HG02852 (cell line): ENCODE measurements around the gene ATP6V0D1.

Experiments used
- ATAC-seq: cut with Tn5 transposase; IDR thresholded peaks from one replicate; pipeline ENCODE4 v1.9.1; 2021; ENCODE audit warnings: mild to moderate bottlenecking, moderate library complexity; ENCODE audit not compliant: unreplicated experiment

The ATP6V0D1 gene

DNA sequence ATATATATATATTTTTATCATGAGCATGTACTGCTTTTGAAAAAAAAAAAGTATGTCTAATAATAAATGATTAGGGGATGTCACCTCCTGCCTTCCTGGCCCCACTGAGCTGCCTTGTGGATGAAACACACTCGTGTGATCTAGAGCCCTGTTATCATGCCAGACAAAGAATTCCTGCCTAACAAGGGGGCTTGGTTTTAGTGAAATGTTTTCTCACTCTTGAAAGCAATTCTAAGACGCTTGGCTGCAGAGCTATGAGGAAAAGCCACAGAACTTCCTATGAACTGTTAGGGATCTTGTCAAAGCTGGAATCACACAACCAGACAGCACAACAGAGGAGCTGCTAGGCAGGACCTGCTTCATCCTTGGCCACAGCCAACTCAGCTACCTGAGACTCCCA, 68.7 kb downstream of the ATP6V0D1 start:
- ATAC-seq = no peak

DNA sequence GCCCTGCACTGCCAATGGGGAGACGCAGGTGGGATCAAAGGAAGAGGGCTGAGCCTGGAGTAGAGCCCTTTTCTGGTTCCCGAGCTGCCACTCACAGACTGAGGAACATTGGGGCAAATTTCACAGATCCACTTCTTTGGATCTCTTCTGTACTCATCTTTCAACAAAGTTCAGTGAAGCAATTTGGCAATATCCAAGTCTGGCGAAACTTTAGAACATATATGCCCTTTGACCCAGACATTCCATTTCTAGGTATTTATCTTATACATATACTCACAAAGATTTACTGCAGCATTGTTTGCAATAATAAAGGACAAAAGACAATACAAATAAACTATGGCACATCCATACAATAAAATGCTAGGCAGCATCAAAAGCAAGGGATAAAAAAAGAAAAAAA, 69.6 kb downstream of the ATP6V0D1 start:
- no peak for ATAC-seq

DNA sequence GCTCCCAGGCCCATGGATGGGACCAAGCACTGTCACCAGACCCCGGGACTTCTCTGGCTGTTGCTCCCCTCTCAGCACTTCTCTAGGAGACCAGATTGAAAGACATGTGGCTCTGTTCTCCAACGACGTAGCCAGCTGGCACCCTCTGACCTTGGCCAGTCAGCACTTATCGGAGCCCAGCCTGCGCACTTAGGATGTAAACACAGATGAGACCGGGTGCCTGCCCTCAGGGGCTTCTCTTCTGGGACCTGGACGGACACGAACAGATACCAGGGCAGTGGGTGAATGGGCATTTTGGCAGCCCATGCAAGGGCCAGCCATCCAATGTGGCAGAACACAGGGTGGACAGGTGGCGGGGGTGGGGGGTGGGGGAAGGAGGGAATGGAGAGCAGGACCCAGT, 71.3 kb downstream of the ATP6V0D1 start:
- ATAC-seq = no peak

DNA sequence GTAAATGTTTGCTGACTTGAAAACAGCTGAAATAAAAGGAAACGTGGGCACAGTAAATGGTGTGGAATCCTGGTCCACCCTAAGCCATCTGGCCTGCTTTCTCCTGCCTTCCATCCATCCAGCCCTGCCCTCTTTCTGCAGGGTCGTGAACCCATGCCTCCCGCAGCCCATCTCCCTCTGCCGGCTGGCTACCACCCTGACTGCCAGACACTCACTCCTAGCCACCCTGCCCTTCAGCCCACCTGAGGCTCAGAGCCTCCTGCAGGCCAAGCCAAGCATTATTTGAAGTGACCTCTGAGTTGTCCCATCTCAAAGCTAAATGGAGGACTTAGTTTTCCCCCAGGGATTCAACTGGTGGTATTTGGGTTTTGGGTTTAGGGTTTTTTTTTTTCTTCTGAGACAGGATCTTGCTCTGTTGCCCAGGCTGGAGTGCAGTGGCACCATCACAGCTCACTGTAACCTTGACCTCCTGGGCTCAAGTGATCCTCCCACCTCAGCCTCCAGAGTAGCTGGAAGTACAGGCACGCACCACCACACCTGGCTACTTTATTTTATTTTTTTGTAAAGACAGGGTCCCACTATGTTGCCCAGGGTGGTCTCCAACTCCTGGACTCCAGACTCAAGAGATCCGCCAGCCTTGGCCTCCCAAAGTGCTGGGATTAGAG, 73.0 kb downstream of the ATP6V0D1 start:
- no peak for ATAC-seq

DNA sequence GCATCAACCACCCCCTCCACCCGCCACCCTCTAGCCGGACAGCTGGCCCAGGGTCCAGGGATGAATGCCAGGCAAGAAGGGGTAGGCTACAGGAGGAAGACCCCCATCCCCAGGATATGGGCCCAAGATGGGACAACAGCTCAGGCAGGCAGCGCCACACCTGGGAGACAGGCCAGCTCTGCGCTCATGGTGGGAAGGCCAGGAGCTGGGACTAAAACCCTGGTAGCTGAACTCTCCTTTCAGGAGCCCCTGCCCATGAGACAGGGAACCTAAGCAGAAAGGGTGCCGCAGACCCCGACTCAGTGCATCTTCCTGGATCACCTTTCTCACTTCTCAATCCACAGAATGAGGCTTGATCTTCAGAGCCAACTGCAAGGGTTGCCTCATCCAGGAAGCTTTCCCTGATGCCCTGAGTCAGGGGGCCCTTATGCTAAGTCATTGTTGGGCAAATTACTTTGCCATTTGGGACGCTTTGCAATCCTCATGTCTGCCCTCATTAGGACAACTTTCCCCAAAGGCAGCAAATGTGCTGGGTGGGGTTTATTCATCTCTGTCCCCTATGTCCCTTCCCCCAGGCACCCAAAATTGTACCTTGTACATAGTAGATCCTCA, 73.7 kb downstream of the ATP6V0D1 start:
- no peak for ATAC-seq

DNA sequence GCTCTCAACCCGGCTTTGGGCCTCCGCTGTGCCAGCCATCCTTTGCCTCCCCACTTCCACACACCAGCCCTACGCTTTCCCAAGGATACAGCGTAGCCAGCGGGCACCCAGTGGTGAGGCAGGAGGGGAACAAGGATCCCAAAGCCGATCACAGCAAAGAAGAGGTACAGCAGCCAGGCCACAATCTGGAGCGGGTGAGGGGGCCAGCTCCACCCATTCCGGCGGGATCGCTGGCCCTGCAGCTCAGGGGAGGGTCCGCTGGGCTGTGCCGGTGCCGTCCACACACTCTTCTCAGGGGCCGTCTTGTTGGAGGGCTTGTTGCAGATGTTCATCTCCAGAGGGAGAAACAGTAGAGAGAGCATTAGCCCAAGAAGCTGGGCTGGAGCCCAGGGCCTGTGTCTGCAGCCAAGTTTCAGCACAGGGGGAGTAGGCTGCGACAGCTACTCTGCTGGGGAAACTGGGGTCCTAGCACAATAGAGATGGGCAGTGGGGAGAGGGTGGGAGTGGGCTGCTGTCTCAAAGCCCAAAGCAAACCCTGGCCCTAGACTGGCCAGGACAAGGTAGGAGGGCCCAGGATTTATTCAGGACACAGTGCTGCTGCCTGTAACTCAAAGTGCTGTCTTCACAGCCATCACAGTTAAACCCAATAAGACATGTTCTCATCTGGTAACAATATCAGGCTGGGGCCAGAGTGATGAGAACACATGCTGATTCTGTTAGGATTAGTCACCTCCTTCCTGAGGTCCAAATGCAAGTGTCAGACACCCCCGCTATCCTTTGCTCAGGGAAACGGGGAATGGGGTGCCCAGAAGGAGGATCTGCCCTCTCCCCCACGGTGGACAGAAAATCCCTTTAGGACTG, 74.6 kb downstream of the ATP6V0D1 start:
- no peak for ATAC-seq

DNA sequence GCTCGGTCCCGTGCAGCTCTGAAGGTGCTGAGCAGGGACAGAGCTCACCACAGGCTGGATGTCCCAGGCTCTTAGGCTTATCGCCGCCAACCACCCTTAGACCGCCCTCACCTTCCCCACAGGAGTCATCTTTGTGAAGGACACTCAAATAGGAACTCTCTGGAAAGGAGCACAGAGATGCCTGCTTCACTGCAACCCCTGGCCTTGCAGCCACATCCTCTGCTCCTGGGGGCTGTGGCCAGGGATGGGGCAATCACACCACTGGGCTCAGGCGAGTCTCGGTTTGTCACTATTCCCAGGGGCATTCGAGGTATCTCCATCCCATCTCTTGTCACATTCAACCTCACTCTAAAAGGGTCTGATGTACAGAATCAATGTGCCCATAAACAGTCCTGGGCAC, 75.6 kb downstream of the ATP6V0D1 start:
- no peak for ATAC-seq

DNA sequence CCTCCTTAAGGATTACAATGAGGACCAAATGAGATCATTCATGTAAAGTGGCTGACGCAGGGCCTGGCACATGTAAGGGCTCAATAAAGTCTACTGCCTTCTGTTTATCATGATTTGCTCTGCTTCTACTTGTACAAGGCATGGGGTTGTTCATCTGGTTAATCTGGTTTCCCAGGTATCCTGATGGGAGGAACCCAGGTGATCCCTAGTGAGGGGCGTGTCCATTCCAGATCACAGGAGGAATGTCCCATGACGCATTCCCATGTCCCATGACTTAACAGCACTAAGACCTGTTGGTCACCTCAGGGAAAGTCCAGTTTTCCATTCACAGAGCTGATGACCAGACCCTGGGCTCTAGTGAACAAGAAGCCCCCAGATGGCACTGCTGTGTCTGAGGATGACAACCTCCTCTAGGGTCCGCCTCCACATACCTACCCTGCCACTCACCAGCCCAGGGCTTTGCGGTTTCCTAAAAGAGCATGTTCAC, 76.2 kb downstream of the ATP6V0D1 start:
- ATAC-seq = no peak

DNA sequence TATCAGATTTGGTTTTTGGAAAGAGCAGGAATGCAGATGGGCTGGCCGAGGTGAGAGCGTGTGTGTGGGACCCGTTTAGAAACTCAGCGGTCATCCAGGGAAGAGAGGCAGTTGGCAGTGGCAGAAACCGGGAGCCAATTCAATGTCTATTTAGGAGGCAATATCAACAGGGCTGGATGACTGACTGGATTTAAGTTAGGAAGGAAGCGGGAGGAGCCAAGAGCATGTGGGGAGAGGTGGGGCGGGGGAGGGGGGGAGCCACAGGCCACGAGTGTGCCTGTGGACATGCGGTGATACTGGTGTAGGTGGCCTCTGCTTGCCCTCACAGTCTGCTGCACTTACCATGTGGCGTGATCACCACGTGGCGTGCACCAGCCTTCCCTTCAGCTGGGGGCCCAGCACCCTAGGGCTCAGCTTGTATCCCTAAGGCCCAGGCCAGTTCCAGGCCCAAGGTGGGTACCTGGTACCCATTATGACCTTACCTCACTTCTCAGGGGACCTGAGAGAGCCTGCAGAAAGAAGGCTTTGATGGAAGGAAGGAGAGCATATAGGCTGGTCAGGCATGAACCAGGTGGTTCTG, 76.9 kb downstream of the ATP6V0D1 start:
- ATAC-seq = no peak

DNA sequence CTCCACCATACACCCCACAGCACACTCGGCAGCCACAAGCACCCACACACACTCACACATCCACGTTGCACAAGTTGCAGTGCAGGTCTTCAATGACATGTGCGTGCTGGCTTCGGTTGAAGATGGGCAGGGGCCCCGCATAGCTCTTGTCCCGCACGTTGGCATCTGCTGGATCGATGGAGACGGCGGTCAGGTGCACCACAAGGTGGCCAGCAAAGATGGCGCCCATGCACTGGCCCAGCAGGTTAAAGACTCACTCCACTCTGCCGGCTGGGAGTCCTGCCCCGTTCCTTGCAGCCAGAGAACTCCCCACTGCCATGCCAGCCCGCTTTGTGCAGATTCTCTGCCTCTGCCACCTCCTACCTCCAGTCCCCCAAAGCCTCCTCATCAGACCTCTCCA, 80.1 kb downstream of the ATP6V0D1 start:
- no peak for ATAC-seq

DNA sequence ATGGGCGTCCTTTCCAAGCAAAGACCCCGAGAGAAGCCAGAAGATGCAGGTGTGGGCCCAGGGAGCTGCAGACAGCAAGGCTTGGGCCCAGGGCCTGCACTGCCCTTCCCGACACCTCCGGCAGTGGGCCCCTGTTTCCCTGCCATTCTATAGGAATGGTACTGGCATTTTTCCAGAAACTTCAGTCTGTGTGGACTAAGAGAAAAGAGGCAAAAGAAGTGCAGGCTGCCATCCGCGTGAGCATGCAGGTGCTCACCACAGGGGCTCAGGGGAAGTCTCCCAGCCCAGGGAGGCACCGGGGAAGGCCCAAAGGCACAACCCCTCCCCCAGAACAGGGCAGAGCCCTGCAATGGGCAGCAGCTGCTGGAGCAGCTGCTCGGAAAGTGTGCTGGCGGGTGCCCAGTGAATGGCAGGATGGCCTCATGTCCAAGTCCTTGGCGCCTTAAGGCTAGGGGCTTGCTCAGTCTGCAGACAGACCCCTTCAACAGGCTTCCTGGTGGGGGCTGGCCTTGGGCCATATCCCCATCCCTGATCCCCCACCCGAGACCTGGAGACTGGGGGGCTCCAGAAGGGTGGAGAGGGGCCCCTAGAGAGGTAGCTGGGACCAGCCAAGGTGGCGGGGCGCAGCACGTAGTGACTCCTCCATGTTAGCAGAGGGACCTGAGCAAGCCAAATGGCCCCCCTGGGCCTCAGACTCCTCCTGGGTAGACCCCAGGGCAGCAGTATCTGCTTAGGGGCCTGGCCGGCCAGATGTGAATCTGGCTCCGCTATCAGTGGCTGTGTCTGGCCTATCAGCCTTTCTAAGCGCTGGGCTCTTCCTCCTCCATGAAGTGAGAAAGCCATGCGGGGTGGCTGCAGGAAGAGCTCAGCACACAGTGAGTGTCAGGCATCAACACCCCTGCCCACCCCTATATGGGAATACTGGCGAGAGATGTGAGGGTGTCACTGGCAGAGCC, 80.9 kb downstream of the ATP6V0D1 start:
- no peak for ATAC-seq

DNA sequence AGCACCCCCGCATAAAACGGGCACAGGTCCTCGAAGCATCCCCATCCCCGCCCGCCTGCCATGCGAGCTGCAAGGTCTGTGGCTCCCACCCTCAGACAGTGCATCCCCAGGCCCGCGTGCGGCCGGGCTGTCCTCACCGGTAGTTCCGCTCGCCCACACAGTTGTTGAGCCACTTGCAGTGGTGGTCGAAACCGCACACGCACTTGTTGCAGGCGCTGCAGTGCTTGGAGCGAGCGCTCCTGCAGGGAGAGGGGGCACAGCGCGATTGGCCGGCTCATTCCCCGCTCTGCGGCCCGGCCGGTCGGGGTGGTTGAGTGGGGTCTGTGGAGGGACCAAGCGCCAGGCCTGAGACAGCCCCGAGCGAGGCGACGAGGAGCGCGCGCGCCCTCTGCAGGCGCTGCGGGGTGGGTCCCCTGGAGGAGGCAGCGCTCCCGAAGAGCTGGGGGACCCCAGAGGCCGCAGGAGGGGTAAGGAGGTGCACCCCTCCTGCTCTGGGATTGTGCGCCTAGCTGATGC, 81.7 kb downstream of the ATP6V0D1 start:
- ATAC-seq = no peak

DNA sequence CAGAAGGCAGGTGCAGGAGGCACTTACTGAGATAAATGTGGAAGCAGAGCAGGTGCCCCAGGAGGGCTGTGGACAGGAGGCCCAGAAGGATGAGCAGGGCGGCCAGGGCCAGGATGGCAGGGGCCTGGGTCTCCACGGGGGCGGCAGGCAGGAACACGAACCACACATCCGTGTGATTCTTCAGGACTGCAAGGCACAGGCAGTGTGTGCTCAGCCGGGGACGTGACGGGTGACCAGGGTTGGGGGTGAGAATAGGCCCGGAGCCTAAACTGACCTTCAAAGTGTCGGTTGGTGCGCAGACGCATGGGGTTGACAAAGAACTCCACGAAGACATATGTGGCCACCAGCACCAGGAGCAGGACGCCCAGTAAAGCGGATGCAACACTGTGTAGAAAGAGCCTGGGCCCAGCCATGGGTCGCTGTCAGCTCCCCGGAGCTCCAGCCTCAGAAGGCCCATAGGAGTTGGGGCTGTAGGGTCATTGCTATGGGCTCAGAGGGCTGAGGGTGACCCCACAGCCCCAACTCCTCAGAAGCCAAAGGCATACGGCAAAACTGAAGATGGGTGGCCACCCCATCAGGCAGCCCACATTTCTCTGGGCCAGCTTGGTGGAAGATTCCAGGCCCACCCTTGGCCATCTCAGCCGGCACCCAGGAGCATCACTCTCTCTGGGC, 82.3 kb downstream of the ATP6V0D1 start:
- ATAC-seq = no peak

DNA sequence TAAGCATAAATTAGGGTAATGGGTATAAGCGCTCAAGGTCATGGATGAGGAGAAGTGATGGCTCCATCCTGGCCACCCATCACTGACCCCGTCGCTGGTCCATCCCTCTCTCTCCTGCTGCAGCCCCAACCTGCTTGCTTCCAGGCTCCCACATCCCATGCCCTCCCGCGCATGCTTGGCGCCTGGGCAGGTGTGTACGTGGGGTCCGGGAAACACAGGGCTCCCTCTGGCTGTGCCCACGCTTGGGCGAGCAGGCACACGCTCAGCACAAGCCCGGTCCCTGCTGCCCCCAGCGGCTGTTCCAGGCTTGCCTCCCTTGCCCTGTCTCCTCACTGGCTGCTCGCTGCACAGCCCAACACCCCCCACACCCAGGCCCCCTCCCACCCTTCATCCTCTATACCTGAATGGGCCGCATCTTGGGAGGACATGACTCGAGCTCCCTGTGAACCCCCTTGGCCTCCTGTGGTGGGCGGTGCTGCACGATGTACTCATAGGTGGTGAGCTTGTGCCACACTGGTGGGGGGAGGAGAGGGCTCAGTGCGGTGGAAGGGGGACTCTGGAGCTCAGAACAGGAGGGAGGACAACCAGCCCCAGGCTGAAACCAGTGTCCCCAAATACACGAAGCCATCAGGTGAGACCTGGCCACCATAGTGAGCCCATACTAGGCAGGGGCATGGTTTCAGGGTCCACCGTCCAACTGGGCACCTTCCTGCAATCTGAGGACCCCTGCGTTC, 83.0 kb downstream of the ATP6V0D1 start:
- no peak for ATAC-seq

DNA sequence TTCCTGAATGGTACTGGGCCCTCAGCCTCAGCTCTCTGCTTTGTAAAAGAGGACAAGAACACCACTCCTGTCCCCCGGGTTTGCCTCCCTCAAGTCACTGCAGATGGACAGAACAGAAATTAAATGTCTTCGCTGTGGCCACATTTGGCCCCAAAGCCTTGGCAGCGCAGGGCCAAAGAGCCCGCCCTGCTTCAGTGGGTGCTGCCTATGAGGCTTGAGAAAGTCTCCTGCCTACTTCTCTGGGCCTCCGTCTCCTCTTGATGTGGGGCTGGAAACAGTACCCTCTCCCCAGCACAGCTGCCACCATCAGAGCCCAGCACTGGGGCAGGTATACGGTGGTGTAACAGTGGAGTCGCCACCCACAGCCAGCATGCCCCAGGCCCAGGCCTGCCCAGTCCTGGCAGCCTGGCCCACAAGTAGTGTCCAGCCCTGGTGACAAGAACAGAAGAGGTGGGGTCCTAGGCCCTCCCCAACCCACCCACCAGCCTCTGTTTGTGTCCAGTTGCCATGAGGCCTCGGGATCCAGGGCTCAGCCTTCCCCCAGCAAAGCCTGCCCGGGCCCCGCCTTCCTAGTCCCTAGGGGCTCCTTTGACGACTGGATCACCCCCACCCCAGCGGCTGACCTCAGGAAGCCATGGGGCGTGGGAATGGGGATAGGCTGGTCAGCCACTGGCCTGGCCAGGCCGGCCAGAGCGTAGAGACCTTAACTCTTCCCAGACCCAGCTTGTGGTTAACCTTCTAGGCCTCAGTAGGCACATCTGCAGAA, 83.7 kb downstream of the ATP6V0D1 start:
- ATAC-seq = no peak

DNA sequence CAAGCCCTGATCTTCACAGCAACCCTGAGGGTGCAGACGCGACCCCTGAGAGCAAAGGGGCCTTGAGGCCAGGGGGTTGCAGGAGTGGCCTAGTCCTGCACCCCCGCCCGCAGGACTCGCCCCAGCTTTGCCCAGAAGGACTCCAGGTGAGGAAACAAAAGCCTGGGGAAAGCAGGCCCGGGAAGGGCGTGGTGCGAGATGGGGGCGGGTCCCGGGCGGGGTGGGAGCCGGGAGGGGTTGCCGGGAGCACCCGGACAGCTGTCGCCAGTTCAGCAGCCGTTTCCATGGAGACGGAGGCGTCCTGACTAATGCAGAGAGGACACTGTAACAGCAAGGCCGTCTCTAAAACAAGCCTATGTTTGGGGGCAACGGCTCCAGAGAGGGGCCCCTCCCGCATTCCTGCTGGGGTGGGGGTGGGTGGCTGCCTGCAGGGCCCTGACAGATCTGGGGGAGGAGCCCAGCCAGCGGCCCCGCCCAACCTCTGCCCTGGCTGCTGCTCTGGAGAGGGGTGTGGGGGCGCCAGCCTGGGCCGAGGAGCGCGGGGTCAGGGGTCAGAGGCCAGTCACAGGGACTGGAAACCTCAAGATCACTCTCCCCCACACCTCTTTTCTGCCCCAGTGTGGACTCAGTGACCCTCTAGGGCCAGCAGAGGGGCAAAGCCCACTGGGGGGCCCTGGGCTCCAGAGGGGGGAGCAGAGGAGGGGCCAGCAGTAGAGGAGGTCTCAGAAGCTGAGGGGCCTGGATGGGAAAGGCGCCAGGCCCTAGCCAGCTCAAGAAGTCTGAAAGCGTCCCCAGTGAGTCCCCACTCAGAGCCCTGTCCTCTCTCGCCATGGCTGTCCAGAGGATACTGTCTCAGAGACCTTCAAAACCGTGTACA, 84.6 kb downstream of the ATP6V0D1 start:
- no peak for ATAC-seq

DNA sequence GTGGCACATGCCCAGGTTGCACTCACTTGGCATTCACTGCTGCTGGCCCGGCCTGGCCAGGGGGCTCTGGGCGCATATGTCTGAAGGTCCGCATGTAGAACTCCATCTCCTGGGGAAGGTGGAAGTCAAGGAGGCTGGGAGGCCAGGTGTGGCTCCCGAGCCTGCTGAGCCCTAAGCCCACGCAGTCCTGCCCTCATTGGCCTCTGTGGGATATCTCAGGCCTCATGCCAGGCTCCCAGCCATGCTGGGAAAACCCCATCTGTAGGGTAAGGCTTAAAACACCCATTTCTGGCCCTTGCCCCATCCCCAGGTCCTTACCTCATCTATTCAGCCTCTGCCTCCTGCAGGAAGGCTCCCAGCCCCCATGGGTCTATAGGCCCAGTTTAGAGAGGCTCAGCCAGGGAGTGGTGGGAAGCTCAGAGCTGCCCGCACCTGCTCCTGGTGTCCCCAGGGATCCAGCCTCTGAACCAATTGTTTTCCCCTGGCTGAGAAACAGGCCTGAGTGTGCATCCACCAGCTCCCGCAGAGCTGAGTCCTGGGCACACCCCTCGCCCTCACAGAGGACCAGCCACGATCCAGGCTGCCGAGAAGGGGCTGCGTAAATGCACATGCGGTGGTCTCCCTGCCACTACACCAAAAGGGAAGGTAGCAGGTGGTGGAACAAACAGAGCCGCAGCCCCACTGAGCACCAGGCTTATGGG, 85.3 kb downstream of the ATP6V0D1 start:
- ATAC-seq = no peak
